IPS DF 6.9 (cell line): ENCODE results near the gene OCLN.
"Not testable (repeated sequence)": the region's sequence is repeated elsewhere in the genome, so short reads cannot be mapped to it uniquely, and the experiment has no call there.

Experiments used
- DNase-seq: peaks from one replicate; pipeline ENCODE4 v3.0.0-alpha.2; 2013; ENCODE audit warnings: low read depth, low spot score
- H3K27ac ChIP-seq: one replicate; pipeline ENCODE4 v1.5.1; 2013; ENCODE audit warnings: low read length, control low read depth
- H3K27me3 ChIP-seq: 2 replicates; pipeline ENCODE4 v1.6.1; 2013; ENCODE audit warnings: mild to moderate bottlenecking, low read length; ENCODE audit not compliant: control insufficient read depth, insufficient read depth
- H3K36me3 ChIP-seq: 2 replicates; pipeline ENCODE4 v1.6.1; 2013; ENCODE audit warnings: low read length; ENCODE audit not compliant: control insufficient read depth, insufficient read depth
- H3K4me1 ChIP-seq: 2 replicates; pipeline ENCODE4 v1.6.1; 2013; ENCODE audit warnings: low read length; ENCODE audit not compliant: control insufficient read depth, insufficient read depth
- H3K4me3 ChIP-seq: 2 replicates; pipeline ENCODE4 v1.5.1; 2013; ENCODE audit warnings: mild to moderate bottlenecking, low read length
- H3K9me3 ChIP-seq: 2 replicates; pipeline ENCODE4 v1.6.1; 2013; ENCODE audit warnings: low read length, inconsistent platforms; ENCODE audit not compliant: control insufficient read depth, insufficient read depth
- WGBS: extraction: QIAGEN DNeasy Blood & Tissue Kit; methylation state at CpG from one replicate; pipeline ENCODE4 v1.1.7; 2013; ENCODE audit warnings: mixed read lengths, missing lambda C conversion rate; ENCODE audit not compliant: insufficient read length, insufficient coverage; 5-methylcytosine and 5-hydroxymethylcytosine counted together

Gene OCLN

GRCh38 chr5:69559908-69560330 lies 67.3 kb downstream of the OCLN start, which contains the start of gene GTF2H2C:
GTF2H2C (plus strand) TSS chr5:69560191; CDS start chr5:69565133, 4,942 bp downstream.
- no CpG with 5 or more reads among the region's 40 CpGs for WGBS
- DNase-seq: peak; percentile 9

GRCh38 chr5:69560587-69561431 lies 68.2 kb downstream of the OCLN start:
- not testable (repeated sequence) for H3K27me3 ChIP-seq, H3K27ac ChIP-seq, H3K36me3 ChIP-seq, H3K9me3 ChIP-seq, H3K4me1 ChIP-seq, DNase-seq
- peak overlapping the region; percentile 5; the same call in 1 of the 2 replicates for H3K4me3 ChIP-seq
- WGBS: no CpG with 5 or more reads among the region's 31 CpGs

More at GRCh38 chr5:69559908-69560330, 67.3 kb downstream of the OCLN start, which contains the start of gene GTF2H2C:
- H3K4me3 ChIP-seq: peak within 1 kb of the TSS; percentile 62; the same call in 1 of the 2 replicates
- not testable (repeated sequence) for H3K27me3 ChIP-seq, H3K27ac ChIP-seq, H3K36me3 ChIP-seq, H3K4me1 ChIP-seq, H3K9me3 ChIP-seq

DNA sequence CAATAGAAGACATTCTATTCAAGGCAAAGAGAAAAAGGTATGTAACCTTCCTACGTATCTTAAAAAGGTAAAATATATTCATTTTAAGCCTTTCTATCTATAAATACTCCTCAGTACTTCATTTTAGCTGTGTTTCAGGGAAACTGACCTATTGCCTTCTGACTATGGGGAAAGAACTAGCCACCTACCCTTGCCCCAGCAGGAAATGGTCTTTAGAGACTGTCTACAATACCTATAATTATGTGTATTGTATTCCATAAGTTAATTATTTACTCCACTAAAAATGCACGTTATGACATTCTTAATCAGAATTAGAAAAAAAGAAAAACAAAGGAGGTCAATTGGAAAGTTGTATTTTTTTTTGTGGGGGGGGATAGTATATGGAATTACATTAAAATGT lies 73.6 kb downstream of the OCLN start:
- not testable (repeated sequence) for DNase-seq, H3K9me3 ChIP-seq, H3K36me3 ChIP-seq, H3K27me3 ChIP-seq, H3K4me1 ChIP-seq, H3K27ac ChIP-seq, H3K4me3 ChIP-seq
- no CpG with 5 or more reads among the region's 2 CpGs for WGBS

DNA sequence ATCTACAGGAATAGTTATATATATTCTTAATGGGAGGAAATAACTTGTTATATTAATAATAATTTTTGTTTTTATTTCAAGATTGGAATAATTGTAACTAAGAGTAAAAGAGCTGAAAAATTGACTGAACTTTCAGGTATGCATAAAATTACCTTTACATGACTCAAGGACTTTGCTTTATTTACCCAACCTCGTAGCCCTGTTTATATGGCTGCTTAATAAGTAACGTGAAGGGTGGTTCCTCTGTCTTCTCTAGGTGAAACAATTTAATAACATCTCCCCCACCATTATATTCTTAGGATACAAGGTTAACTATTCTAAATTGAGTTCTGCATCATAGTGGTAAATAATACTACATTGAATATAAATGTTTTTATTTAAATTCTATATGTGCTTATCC lies 75.5 kb downstream of the OCLN start:
- no CpG with 5 or more reads among the region's 2 CpGs for WGBS
- DNase-seq, H3K27ac ChIP-seq, H3K4me3 ChIP-seq, H3K9me3 ChIP-seq, H3K27me3 ChIP-seq, H3K36me3 ChIP-seq, H3K4me1 ChIP-seq: not testable (repeated sequence)

GRCh38 chr5:69583356-69583755 lies 90.8 kb downstream of the OCLN start:
- WGBS: no CpG with 5 or more reads among the region's 2 CpGs
- not testable (repeated sequence) for H3K36me3 ChIP-seq, H3K27ac ChIP-seq, H3K4me3 ChIP-seq, H3K27me3 ChIP-seq, H3K4me1 ChIP-seq, H3K9me3 ChIP-seq, DNase-seq

GRCh38 chr5:69596114-69596840 lies 103.7 kb downstream of the OCLN start:
- H3K9me3 ChIP-seq, H3K27me3 ChIP-seq, H3K4me3 ChIP-seq, H3K27ac ChIP-seq, H3K4me1 ChIP-seq, H3K36me3 ChIP-seq, DNase-seq: not testable (repeated sequence)
- WGBS: no CpG with 5 or more reads among the region's 7 CpGs

GRCh38 chr5:69601947-69602346 lies 109.4 kb downstream of the OCLN start:
- H3K27me3 ChIP-seq, DNase-seq, H3K36me3 ChIP-seq, H3K4me1 ChIP-seq, H3K4me3 ChIP-seq, H3K9me3 ChIP-seq, H3K27ac ChIP-seq: not testable (repeated sequence)
- WGBS: no CpG with 5 or more reads among the region's 6 CpGs

DNA sequence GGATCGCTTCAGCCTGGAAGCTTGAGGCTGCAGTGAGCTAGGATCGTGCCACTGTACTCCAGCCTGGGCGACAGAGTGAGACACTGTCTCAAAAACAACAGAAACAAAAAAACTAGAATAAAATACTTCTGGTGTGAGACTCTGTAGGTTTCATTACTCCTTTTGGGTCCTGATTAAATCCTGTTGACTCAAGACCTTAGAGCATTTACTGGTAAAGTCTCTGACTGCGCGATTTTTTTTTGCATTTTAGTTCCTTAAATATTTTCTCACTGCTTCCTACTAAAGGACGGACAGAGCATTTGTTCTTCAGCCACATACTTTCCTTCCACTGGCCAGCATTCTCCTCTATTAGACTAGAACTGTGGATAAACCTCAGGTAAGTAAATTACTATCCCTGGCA lies 114.2 kb downstream of the OCLN start:
- H3K4me3 ChIP-seq, H3K9me3 ChIP-seq, DNase-seq, H3K27me3 ChIP-seq, H3K27ac ChIP-seq, H3K36me3 ChIP-seq, H3K4me1 ChIP-seq: not testable (repeated sequence)
- WGBS: no CpG with 5 or more reads among the region's 6 CpGs
